ENCODE results near the gene DRGX. TPM values are rescaled to one million over a fixed set of nuclear protein-coding genes. Genes with fewer than 3 reads are reported as not detected.

DRGX gene
- total and polyA plus RNA-seq, 2 of the 13 experiments (the other 11 are each of a cell fraction or from before 2014, with no cell fraction given) = not detected

DNA sequence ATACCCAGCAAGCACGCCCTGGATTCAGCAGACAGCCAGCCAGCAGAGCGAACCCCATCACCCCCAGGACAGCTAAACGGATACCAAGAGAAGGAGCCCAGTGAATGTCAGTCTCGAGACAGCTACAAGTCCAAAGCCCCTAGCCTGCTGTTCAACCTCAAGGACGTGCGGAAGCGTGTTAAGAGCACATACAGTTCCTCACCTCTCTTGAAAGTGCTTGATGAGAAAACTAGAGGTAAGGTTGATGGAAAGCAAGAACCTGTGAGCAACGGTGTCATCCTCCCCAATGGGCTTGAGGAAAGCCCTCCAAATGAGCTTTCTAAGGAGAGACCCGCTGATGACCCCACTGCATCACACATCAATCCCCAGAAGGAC is 72.0 kb downstream of the DRGX start:
- no peak overlapping the region for H3K4me2 ChIP-seq (ENCODE audit: low read depth, low read length)
- no peak overlapping the region for H2AFZ ChIP-seq (ENCODE audit: low read length)
- H3K27me3 ChIP-seq (ENCODE audit: control insufficient read depth in 1 of 2, insufficient read depth in 2 of 2, low read length in 2 of 2) = peaks cover 7 to 50% of the 10 kb centered on the region in 2 experiments; a peak in 4 of 5 replicates
- no peaks in the 10 kb centered on the region for H3K9me3 ChIP-seq (ENCODE audit: low read length)
- DNase-seq (ENCODE audit: low spot score) (no peak), FAIRE-seq (no peak), ATAC-seq (no peak)
- H3K4me1 ChIP-seq (ENCODE audit: insufficient read depth, low read length) = no peaks in the 10 kb centered on the region
- TF ChIP-seq SP1 (IDR thresholded peaks at IDR 0.05) (no peak), SP1 (CRISPR knock-in tag; IDR thresholded peaks at IDR 0.05) (no peak), ZC3H4 (CRISPR knock-in tag; IDR thresholded peaks at IDR 0.05; ENCODE audit: borderline replicate concordance) (no peak), CBX2 (IDR thresholded peaks at IDR 0.05; ENCODE audit: low read depth, low read length) (no peak), CBX2 (CRISPR knock-in tag; IDR thresholded peaks at IDR 0.05; ENCODE audit: low read depth) (no peak), SNRNP70 (IDR thresholded peaks at IDR 0.05; ENCODE audit: low read depth, low read length) (no peak)
- no peak overlapping the region for H3K9ac ChIP-seq (ENCODE audit: insufficient read depth, low read depth, low read length)
- no peaks in the 10 kb centered on the region for H3K36me3 ChIP-seq (replicated peaks in 1 of 2; ENCODE audit: control insufficient read depth in 1 of 2, insufficient read depth in 2 of 2, low read length in 2 of 2)
- no TSS peak for BruUV-seq (replicated peaks)
- CTCF ChIA-PET (ENCODE audit: low intra/inter-chr PET ratio, low total read pairs) = no interaction called here
- H4K20me1 ChIP-seq (ENCODE audit: insufficient read depth, low read length) = no peaks in the 10 kb centered on the region
- in situ Hi-C loops (cut with HindIII; ENCODE audit: extremely low pct_ligation_motif_present, low pct_unique_long_range_greater_than_20kb) (no loop called here), intact Hi-C loops (cut with micrococcal nuclease; ENCODE audit: unreplicated experiment) (no loop called here)
- POLR2A ChIA-PET = no interaction called here
- no peak overlapping the region for H3K4me3 ChIP-seq (replicated peaks in 1 of 3; ENCODE audit: insufficient read depth in 1 of 3, low read depth in 2 of 3, low read length in 3 of 3)
- H3K79me2 ChIP-seq (ENCODE audit: insufficient read depth, low read length) = no peaks in the 10 kb centered on the region
- WGBS (ENCODE audit: low lambda C conversion rate) = 19% methylated on average over 7 of the region's 9 CpGs
- no peak overlapping the region for H3K27ac ChIP-seq (ENCODE audit: extremely low read length, insufficient read depth, low read length)

DNA sequence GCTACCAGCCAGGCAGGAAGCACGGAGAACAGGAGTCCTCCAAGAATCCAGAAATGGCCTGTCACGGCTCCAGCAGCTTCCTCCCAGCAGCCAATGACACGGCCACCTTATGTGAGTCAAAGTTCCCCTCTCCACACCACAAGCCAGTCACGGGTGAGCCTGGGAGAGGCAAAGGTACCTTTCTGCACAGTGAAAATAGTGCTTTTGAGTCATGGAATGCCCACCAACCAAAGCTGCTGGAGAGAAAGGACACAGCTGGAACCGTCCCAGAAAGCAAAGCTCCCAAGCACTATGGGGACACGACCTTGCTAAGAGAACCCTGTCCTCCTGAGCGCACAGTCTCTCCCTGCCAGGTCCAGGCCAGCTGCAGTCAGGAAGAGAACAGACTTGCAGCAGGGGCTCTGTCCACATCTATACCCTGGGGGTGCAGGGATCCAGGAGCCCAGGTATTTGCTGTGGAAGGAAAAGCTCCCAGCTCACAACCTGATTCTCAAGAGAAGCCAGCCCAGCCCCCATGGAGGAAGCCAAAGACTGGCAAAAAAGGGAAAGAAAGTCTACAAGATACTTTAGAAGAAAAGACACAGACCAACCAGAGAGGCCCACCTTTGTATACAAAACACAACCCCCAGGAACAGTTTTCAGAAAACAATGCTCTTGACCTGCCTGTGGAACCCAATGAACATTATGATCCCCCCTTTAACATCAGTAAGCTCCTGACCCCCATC is 72.6 kb downstream of the DRGX start:
- WGBS (ENCODE audit: low lambda C conversion rate) = 0% methylated on average over 3 of the region's 7 CpGs
- POLR2A ChIA-PET = no interaction called here
- TF ChIP-seq ZFP90 (CRISPR knock-in tag; IDR thresholded peaks at IDR 0.05; ENCODE audit: borderline replicate concordance) (no peak), NR2F1 (CRISPR knock-in tag; IDR thresholded peaks at IDR 0.05) (no peak), ZNF292 (CRISPR knock-in tag; IDR thresholded peaks at IDR 0.05; ENCODE audit: borderline replicate concordance, low read depth) (no peak), MAFF (IDR thresholded peaks at IDR 0.05; ENCODE audit: low read depth, low read length) (no peak), DNMT1 (CRISPR knock-in tag; IDR thresholded peaks at IDR 0.05) (no peak), SYNCRIP (IDR thresholded peaks at IDR 0.05; ENCODE audit: insufficient read depth, low read depth, low read length) (no peak), ZNF766 (CRISPR knock-in tag; IDR thresholded peaks at IDR 0.05; ENCODE audit: borderline replicate concordance) (no peak), ZNF33A (CRISPR knock-in tag; IDR thresholded peaks at IDR 0.05; ENCODE audit: borderline replicate concordance) (no peak)
- TF ChIP-seq, protein P1, sequence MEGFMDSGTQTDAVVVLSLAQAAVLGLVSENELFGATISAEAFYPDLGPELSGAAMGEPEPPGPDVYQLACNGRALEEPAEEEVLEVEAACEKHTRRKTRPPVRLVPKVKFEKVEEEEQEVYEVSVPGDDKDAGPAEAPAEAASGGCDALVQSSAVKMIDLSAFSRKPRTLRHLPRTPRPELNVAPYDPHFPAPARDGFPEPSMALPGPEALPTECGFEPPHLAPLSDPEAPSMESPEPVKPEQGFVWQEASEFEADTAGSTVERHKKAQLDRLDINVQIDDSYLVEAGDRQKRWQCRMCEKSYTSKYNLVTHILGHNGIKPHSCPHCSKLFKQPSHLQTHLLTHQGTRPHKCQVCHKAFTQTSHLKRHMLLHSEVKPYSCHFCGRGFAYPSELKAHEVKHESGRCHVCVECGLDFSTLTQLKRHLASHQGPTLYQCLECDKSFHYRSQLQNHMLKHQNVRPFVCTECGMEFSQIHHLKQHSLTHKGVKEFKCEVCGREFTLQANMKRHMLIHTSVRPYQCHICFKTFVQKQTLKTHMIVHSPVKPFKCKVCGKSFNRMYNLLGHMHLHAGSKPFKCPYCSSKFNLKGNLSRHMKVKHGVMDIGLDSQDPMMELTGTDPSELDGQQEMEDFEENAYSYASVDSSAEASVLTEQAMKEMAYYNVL (CRISPR knock-in tag; IDR thresholded peaks at IDR 0.05; ENCODE audit: borderline replicate concordance) = no peak
- TF ChIP-seq, protein P2, sequence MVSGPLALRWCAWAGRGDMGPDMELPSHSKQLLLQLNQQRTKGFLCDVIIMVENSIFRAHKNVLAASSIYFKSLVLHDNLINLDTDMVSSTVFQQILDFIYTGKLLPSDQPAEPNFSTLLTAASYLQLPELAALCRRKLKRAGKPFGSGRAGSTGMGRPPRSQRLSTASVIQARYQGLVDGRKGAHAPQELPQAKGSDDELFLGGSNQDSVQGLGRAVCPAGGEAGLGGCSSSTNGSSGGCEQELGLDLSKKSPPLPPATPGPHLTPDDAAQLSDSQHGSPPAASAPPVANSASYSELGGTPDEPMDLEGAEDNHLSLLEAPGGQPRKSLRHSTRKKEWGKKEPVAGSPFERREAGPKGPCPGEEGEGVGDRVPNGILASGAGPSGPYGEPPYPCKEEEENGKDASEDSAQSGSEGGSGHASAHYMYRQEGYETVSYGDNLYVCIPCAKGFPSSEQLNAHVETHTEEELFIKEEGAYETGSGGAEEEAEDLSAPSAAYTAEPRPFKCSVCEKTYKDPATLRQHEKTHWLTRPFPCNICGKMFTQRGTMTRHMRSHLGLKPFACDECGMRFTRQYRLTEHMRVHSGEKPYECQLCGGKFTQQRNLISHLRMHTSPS (CRISPR knock-in tag; IDR thresholded peaks at IDR 0.05; ENCODE audit: low read depth) = no peak

More for the DNA sequence above, 72.6 kb downstream of the DRGX start:
- intact Hi-C loops (cut with micrococcal nuclease; ENCODE audit: unreplicated experiment) = no loop called here
- H2AFZ ChIP-seq (ENCODE audit: low read length) = no peak overlapping the region
- no peak for ATAC-seq
- in situ Hi-C loops (cut with HindIII; ENCODE audit: extremely low pct_ligation_motif_present, low pct_unique_long_range_greater_than_20kb) = no loop called here
- no peak overlapping the region for H3K9ac ChIP-seq (ENCODE audit: insufficient read depth, low read depth, low read length)
- H3K79me2 ChIP-seq (ENCODE audit: insufficient read depth, low read length) = no peaks in the 10 kb centered on the region
- no peak overlapping the region for H3K4me2 ChIP-seq (ENCODE audit: low read depth, low read length)
- DNase-seq (ENCODE audit: low spot score) = no peak
- H4K20me1 ChIP-seq (ENCODE audit: insufficient read depth, low read length) = no peaks in the 10 kb centered on the region
- BruUV-seq (replicated peaks) = no TSS peak
- H3K27ac ChIP-seq (ENCODE audit: extremely low read length, insufficient read depth, low read length) = no peak overlapping the region
- H3K36me3 ChIP-seq (replicated peaks in 1 of 2; ENCODE audit: control insufficient read depth in 1 of 2, insufficient read depth in 2 of 2, low read length in 2 of 2) = no peaks in the 10 kb centered on the region
- peaks cover 7 to 45% of the 10 kb centered on the region in 2 experiments; a peak in 4 of 5 replicates for H3K27me3 ChIP-seq (ENCODE audit: control insufficient read depth in 1 of 2, insufficient read depth in 2 of 2, low read length in 2 of 2)
- H3K4me1 ChIP-seq (ENCODE audit: insufficient read depth, low read length) = no peaks in the 10 kb centered on the region
- no peak overlapping the region for H3K4me3 ChIP-seq (replicated peaks in 1 of 3; ENCODE audit: insufficient read depth in 1 of 3, low read depth in 2 of 3, low read length in 3 of 3)
- no peaks in the 10 kb centered on the region for H3K9me3 ChIP-seq (ENCODE audit: low read length)
- CTCF ChIA-PET (ENCODE audit: low intra/inter-chr PET ratio, low total read pairs) = no interaction called here
- no peak for FAIRE-seq

Measured in HepG2 (cell line).